ENCODE data around the gene VPS45.
"Not testable (repeated sequence)": the region's sequence is repeated elsewhere in the genome, so short reads cannot be mapped to it uniquely, and the experiment has no call there.

VPS45 gene

DNA sequence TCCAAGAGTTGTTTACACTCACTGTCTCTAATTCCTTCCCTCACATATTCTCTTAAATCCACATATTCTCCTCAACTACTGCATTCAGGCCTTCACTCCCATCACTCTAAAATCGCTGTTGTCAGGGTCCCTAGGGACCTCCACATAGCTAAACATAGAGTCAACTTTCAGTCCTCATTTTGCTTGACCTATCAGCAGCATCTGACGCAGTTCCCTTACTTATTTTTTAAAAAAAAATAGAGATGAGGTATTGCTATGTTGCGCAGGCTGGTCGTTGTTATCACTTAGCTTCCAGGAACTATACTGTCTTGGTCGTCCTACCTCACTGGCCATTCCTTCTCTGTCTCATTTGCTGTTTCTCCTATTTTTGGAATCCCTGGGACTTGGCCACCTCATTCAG, 70.5 kb downstream of the VPS45 start:
- H3K4me3 ChIP-seq (ENCODE audit: low read depth, low read length), result no peak overlapping the region
- no peak for DNase-seq (ENCODE audit: low read depth)
- TF ChIP-seq, protein P1, sequence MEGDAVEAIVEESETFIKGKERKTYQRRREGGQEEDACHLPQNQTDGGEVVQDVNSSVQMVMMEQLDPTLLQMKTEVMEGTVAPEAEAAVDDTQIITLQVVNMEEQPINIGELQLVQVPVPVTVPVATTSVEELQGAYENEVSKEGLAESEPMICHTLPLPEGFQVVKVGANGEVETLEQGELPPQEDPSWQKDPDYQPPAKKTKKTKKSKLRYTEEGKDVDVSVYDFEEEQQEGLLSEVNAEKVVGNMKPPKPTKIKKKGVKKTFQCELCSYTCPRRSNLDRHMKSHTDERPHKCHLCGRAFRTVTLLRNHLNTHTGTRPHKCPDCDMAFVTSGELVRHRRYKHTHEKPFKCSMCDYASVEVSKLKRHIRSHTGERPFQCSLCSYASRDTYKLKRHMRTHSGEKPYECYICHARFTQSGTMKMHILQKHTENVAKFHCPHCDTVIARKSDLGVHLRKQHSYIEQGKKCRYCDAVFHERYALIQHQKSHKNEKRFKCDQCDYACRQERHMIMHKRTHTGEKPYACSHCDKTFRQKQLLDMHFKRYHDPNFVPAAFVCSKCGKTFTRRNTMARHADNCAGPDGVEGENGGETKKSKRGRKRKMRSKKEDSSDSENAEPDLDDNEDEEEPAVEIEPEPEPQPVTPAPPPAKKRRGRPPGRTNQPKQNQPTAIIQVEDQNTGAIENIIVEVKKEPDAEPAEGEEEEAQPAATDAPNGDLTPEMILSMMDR (IDR thresholded peaks at IDR 0.05; ENCODE audit: control insufficient read depth, extremely low read depth, insufficient read depth), result no peak

DNA sequence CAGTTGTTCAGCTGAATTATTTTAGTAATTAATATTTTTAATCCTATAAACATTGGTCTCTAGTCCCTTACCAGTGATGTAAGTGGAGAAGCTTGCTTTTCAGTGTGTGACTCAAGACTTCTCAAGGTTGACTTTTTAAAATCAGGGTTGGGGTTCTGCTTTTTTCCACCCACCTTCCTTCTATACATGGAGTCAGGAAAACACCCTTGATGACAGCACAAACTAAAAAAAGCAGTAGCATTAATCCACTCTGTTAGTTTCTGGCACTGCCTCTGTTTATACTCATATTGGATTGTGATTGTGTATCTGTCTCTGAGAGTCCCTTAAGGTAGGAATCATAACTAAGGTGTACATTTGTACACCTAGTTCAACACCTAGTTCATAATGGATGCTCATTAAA, 73.9 kb downstream of the VPS45 start:
- TF ChIP-seq, protein P1 (IDR thresholded peaks at IDR 0.05; ENCODE audit: control insufficient read depth, extremely low read depth, insufficient read depth), result no peak
- no peak overlapping the region for H3K4me3 ChIP-seq (ENCODE audit: low read depth, low read length)
- DNase-seq (ENCODE audit: low read depth), result no peak

DNA sequence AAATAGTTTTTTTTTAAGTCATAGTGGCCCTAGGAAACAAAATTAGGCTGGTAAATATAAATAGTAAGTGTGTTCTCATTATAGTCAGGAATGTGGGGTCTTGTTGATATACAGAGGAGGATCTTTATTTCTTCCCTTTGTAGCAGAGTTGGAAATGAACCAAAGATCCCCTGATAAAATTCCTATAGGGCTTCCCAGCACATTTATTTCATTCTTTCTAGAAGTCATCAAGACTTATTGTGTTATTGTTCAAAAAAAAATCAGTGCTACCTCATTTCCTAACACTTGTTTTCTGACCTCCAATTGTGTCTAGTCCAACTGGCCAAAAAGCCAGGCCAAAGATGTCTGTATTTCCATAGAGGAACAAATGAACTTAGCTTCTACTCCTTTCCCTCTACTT, 74.5 kb downstream of the VPS45 start:
- H3K4me3 ChIP-seq (ENCODE audit: low read depth, low read length), result no peak overlapping the region
- no peak for DNase-seq (ENCODE audit: low read depth)
- TF ChIP-seq, protein P1 (IDR thresholded peaks at IDR 0.05; ENCODE audit: control insufficient read depth, extremely low read depth, insufficient read depth), result no peak

DNA sequence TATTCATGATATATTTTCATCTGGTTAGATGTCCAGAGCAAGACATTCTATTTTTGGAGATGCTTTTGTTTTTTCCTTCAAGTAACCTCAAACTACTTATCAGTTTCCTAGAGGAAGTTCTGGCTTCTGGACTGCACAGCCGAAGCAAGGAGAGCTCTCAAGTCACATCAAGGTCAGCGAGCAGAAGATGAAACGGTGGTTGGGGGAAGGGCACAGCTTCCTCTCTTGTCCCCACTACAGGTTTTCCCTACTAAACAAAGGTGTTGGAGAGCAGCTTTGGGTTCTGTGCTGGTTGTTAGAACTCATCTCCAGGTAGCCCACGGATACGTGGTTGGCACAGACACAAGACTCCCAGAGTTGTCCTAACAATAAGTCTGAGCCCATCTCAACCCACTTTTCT, 77.0 kb downstream of the VPS45 start:
- TF ChIP-seq, protein P1 (IDR thresholded peaks at IDR 0.05; ENCODE audit: control insufficient read depth, extremely low read depth, insufficient read depth), result no peak
- no peak overlapping the region for H3K4me3 ChIP-seq (ENCODE audit: low read depth, low read length)
- DNase-seq (ENCODE audit: low read depth), result no peak

DNA sequence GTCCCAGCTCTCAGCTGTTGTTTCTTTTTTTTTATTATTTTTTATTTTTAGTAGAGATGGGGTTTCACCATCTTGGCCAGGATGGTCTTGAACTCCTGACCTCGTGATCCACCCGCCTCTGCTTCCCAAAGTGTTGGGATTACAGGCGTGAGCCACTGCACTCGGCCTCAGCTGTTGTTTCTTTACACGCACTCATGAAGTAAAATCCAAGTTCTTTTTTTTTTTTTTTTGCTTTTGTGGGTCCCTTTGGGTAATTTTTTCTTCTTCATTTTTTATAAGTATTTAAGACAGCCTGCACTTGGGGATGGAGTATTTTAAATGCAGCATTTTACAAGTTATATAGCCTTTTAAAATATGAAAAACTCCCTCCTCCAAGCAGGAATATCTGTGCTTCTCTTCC, 78.4 kb downstream of the VPS45 start:
- H3K4me3 ChIP-seq (ENCODE audit: low read depth, low read length); DNase-seq (ENCODE audit: low read depth): not testable (repeated sequence)

DNA sequence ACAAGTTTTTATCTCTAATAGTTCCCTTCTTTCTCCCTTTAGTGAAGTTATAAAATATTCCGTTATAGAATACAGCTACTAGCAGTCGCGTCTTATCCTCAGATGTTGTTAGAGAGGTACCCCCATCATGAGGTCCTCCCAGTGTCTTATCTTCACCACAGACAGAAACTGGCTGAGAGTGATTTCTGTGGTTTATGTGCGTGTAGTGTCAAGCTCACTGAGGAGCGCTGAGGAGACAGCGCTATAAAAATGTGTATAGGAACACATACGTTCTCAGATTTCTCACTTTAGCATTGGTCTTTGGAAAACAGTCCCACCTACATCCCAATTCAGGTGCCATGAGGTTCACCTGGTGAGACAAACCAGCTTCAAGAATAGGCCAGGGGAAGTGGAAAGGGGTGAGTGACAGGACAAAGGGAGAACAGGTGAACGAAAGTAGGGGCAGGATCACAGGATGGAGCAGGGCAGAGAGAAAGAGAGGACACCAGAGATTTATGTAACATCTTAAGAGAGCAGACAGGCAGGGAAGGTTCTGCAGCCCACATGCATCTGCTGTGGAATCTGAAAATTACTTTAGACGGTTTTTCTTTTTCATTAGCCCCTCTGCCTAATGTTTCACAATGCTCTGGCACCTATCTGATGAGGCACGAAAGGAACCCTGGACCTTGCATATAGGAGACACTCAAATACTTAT, 79.4 kb downstream of the VPS45 start:
- no peak for DNase-seq (ENCODE audit: low read depth)
- TF ChIP-seq, protein P1 (IDR thresholded peaks at IDR 0.05; ENCODE audit: control insufficient read depth, extremely low read depth, insufficient read depth), result no peak

DNA sequence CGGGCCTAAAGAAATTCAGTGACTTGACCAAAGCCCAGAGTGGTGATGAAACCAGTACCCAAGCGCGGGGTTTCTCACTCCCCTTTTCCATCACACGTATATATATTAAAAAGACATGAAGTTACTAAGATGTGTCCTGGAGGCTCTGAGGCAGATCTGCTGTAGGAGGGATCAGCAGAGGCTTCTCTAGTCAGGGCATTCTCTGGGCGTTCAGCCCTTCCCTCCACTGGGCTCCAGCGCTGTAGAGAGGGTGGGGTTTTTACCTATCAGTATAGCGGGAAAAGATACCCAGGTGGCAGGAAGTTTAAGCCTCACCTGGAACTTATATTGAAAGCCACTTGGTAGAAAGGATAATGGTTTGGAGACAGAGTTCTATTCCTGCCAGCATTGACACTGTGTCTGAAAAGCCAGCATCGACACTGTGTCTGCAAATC, 81.3 kb downstream of the VPS45 start:
- TF ChIP-seq, protein P1 (IDR thresholded peaks at IDR 0.05; ENCODE audit: control insufficient read depth, extremely low read depth, insufficient read depth), result no peak
- no peak overlapping the region for H3K4me3 ChIP-seq (ENCODE audit: low read depth, low read length)
- DNase-seq (ENCODE audit: low read depth), result no peak

More for the DNA sequence above, 79.4 kb downstream of the VPS45 start:
- no peak overlapping the region for H3K4me3 ChIP-seq (ENCODE audit: low read depth, low read length)
